ENCODE measurements around the gene TGFBR1.
"Not testable (repeated sequence)": the region's sequence is repeated elsewhere in the genome, so short reads cannot be mapped to it uniquely, and the experiment has no call there.

DNA sequence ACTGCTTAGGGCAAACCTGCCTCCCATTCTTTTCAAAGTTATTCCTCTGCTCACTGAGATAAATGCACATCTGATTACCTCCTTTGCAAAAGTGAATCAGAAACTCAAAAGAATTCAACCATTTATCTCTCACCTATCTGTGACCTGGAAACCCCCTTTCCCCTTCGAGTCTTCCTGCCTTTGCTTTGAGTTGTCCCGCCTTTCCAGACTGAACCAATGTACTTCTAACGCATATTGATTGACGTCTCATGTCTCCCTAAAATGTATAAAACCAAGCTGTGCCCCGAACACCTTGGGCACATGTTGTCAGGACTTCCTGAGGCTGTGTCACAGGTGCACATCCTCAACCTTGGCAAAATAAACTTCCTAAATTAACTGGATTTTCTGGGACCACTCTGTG, 91.6 kb downstream of the TGFBR1 start:
- TF ChIP-seq CTCF (IDR thresholded peaks at IDR 0.05; ENCODE audit: poor library complexity); EZH2 (IDR thresholded peaks at IDR 0.05; ENCODE audit: borderline replicate concordance); EZH2phosphoT487 (IDR thresholded peaks at IDR 0.05; ENCODE audit: low read depth, severe bottlenecking, unreplicated experiment): not testable (repeated sequence)
